Measurements from ENCODE around the gene IQSEC2.

The IQSEC2 gene

GRCh38 chrX:53266914-53267313 lies 14.5 kb downstream of the IQSEC2 start:
- no peak for DNase-seq (ENCODE audit: low read depth)

DNA sequence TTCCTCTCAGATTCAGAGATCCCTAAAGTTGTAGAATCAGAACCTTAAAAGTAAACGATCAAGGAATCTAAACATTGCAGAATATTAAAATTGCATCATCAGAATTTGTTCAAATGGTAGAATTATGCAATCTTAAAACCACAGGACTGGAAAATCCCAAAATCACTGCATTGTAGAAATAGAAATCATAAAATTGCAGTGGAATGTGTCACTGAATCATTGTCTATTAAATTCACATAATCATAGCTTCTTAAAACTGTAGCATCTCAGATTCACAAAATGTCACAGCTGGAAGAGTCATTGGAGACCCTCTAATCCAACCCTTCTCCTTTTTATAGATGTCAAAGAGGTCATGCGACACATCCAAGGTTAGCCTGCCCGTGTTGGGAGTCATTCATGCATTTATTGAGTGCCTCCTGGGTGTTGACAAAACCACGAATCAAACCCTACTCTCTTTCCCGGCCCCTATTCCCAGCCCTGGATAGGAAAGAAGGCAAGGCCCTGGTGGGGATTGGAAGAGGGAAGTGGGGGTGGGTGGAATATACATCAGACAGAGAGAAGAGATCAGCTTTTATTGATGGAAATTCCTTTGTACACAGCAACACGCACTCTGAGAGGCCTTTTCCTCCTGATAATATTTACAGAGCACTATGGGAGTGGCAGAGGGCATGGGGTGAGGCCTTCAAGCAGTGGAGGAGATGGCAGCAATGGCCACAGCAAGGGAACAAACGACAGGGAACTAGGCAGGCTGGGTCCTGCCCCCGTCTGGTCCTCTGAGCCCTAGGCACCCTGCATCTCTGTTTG lies 15.4 kb downstream of the IQSEC2 start:
- DNase-seq (ENCODE audit: low read depth) = no peak

DNA sequence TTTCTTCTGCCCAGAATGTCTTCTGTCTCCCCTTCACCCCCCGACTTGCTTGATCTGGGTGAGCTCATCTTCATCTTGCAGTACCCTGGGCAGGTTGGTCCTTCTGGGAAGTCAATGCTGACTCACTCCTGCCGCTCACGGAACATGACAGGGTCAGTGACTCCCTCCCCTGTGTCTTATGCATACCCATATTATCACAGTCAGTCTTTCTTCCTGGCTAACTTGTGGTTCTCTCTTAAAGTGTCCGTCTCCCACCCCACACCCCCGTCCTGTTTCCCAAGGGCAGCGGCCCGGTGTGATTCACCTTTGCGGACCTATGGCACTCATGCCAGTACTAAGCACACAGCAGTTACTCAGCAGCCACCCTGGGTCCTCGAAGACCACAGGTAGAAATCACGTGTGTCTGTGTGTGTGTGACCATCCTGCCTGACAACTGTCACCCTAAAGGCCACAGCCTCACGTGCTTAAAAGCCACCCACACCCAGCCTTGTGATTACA lies 17.7 kb downstream of the IQSEC2 start:
- no peak for DNase-seq (ENCODE audit: low read depth)

DNA sequence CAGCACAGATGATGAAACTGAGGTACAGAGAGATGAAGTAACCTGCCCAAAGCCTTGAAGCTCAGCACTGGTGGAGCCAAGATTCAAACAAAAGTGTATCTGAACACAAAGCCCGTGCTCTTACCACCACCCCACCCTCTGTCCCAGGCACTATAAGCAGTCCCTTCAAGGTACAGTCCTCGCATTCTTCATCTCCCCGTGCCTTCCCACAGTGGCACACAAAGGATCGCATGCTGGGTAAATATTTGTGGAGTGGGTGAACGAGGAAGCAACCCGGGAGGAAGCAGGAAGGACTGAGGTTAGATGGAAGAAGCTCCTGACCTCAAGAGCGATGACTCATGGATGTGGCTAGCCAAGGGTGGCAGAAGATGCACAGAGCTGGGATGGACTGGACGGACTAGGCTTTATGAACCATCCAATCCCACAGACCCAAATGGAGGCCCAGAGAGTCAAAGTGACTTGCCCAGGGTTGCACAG lies 18.4 kb downstream of the IQSEC2 start:
- no peak for DNase-seq (ENCODE audit: low read depth)

DNA sequence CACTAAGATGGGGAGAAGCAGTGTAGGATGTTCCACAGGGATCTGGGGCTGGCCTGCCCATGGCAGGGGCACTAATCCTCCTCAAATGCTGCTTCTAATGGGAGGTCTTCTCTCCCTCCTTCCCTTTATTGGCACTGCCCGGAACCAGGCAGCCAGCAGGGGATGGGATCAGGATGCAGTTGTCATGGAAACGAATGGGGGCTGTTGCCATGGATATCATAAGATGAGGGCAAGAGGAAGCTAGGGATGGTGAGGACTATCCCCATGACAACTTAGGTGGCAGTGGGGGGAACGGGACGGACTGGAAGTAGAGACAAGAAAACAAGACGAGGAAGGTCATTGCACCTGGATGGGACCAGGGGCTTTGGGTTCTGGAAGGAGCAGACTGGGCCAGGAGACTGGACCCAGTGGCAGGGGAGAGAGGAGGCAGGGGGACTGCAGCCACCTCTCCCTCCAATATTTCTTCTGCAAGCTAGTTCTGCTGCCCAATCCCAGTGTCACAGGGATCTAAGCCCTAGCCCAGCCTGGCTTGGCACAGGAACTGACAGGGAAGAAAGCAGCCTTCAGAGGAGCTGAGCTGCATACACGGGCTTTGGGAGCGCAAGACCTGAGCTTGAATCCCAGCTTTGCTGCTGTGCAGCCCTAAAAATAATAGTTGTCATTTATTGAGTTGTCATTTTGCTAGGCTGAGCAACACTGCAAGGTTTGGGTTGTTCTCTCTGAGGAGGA lies 19.0 kb downstream of the IQSEC2 start:
- DNase-seq (ENCODE audit: low read depth) = no peak

DNA sequence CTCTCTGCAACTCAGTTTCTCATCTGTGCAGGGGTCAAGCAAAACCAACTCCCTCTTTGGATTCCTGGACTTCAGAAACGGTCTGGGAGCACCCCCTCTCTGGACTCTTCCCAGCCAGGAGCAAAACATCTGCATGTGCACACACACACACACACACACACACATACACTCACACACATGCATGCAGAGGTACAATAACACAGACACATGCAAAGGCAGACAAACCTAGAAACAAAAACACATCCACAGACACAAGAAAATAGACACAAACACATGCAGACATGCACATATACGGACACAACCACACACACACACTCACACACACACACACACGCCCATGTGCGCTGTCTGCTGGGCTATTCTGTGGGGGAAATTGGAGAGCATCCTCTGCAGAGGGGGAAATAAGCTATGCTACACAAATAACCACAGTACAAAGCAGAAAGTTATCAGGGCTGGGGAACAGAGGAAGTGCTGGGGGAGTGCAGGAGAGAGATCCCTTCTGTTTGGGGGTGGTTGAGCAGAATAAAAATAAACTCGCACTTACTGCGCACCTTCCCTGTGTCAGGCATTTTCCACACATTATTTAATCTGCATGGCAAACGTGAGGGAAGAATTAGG lies 19.9 kb downstream of the IQSEC2 start:
- DNase-seq (ENCODE audit: low read depth) = no peak

- no peak for DNase-seq (ENCODE audit: low read depth)
These were observed 20.5 kb downstream of the IQSEC2 start for GRCh38 chrX:53260836-53261235.

DNA sequence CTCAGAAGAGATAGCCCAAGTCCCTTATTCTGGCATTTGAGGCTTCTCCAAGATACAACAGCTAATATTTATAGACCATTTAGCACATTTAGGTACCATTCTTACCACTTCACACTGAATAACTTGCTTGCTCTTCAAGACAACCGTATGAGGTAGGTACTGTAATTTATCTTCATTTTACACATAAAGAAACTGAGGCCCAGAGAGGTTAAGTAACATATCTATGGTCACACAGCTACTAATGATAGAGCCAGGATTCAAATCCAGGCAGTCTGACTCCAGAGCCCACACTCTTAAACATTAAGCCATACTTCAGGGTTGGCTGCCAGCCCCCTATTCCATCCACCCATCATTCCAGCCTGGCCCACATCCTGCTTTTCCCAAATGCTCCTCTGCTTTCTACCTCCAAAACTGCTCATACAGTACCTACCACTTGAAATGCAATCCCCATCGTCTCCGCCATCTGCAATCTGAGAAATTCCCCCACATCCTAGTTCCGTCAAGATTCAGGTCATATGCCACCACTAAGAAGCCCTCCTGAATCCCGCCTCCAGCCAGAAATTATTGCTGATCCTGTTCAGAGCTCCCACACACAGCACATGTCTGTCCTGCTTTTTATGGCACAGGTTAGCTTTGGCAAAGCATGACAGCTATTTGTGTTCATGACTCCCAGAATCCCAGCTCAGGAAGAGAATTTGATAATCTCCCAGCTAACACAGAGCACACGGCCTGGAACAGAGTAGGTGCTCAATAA lies 23.5 kb downstream of the IQSEC2 start:
- DNase-seq (ENCODE audit: low read depth) = no peak

GRCh38 chrX:53257166-53257565 lies 24.2 kb downstream of the IQSEC2 start:
- no peak for DNase-seq (ENCODE audit: low read depth)

DNA sequence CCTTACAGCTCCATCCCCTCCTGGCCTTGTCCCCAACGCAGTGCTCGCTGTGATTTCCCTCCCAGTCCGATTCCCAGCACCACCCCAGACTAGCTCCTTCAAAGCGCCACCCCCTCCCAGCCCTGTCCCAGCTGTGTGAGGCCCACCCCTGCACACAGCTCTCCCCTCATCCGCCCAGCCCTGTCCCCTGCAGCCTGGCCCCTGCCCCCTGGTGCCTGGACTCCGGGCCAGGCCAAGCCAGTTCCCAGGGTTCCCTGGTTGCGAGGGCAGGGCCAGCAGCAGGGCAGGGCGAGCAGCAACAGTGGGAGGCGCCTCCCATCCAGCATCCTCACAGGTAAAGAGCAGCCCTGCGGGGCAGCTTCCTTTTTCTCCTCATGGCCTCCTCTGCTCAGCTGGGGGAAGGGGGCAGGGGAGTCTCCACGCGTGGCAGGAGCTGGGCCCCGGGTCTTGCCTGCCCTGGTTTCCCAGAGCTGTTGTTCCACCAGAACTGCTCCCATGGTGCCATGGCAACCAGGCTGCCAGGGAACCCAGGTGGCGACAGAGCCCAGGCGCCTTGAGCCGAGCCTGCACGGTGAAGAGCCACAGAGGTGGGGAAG lies 24.8 kb downstream of the IQSEC2 start:
- no peak for DNase-seq (ENCODE audit: low read depth)

GRCh38 chrX:53255738-53256191 lies 25.6 kb downstream of the IQSEC2 start:
- no peak for DNase-seq (ENCODE audit: low read depth)

DNA sequence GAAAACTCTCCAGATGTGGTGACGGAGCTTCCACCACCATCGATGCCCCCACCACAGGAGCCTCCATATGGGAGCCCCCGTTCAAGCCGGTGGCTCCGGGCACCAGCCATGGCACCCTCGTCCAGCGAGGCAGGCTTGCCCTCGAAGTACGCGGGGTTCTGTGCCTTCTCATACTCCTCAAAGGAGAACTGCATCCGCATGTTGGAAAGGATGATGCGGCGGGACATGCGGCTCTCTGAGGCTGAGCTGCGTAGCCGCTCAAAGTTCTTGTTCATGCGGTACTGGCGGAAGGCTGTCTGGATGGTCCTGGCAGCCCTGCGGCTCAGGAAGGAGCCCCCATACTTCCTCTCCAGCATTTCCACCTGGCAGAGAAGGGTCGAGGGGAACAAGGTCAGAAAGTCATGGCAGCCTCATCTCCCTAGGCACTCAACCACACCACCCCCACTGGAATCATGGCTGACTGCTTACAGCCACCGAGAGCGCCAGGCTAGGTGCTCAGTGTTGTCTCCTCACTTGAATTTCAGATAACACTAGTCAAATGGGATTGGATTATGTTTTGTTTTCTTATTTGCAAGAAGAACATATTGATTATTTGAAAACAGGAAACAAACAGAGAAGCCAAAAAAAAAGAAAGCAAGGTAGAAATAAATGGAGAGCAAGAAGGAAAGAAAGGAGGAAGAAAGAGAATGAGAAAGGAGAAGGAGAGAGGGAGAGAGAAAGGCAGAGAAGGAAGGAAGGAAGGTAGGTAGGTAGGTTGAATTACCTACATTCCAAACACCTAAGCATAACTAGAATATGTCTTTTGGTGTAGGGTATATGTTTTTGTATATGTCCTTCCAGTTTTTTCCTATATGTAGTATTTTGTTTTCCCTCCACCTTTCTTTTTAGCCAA lies 26.6 kb downstream of the IQSEC2 start:
- DNase-seq (ENCODE audit: low read depth) = no peak

GRCh38 chrX:53253293-53254020 lies 27.9 kb downstream of the IQSEC2 start:
- no peak for DNase-seq (ENCODE audit: low read depth)

DNA sequence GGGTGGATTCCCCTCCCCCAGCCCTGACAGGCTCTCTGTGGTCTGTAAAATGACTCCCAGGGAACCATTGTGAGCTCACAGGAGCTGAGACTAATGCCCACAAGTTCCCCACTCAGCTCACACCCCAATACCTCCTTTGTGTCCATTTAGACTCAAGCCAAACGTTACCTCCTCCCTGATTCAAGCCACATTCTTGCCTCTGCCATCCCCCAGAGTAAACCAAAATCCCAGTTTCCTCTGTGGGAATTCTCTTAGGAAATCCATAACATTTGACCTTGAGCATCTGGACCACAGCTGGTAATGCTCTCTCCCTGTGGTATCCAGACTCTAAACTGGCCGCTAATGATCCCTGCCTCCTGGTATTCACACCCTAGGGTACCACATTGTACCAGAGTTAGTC lies 30.1 kb downstream of the IQSEC2 start:
- no peak for DNase-seq (ENCODE audit: low read depth)

DNA sequence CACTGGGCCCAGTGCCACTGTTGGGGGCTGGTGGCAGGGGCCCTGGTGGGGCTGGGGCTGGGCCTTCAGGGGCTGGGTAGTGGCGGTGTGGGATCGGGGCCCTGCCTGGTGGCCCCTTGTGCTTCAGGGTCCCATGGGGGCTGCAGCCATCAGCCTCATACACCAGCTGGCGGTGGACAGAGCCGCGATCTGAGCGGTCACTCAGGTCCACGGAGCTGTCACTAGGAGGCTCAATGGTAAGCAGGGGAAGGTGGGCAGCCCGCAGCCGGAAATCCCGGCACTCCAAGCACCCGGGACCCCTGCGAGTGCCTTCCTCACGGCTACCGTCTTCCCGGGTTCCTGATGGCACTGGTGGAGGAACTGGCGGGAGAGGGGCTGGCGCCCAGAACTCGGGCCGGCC lies 30.8 kb downstream of the IQSEC2 start:
- DNase-seq (ENCODE audit: low read depth) = no peak

- no peak for DNase-seq (ENCODE audit: low read depth)
These were observed 31.9 kb downstream of the IQSEC2 start for GRCh38 chrX:53249408-53250042.

GRCh38 chrX:53247928-53248327 lies 33.5 kb downstream of the IQSEC2 start:
- DNase-seq (ENCODE audit: low read depth) = no peak

GRCh38 chrX:53246231-53246630 lies 35.2 kb downstream of the IQSEC2 start:
- DNase-seq (ENCODE audit: low read depth) = no peak

- DNase-seq (ENCODE audit: low read depth) = no peak
These were observed 36.8 kb downstream of the IQSEC2 start for GRCh38 chrX:53244610-53245009.

All from stimulated activated CD8-positive, alpha-beta memory T cell treated with anti-CD3 and anti-CD28 coated beads, Interleukin-15, amount 100 ng/mL, for 24 hours (primary cell).